Pancreas (tissue), 10 donors: Measurements from ENCODE around the gene ENTR1. TPM values are rescaled to one million over a fixed set of nuclear protein-coding genes. Genes with fewer than 3 reads are reported as not detected.

ENCODE experiments used
- ATAC-seq, 4 donors: fragments of 200-7000 bp; cut with Tn5 transposase; one replicate each; pipeline versions ENCODE4 v1.8.0 to v1.9.1; 2020; ENCODE audit warnings: mild to moderate bottlenecking in 4 of 4, moderate library complexity in 4 of 4
- DNase-seq, 6 donors: peaks; one replicate each; pipeline ENCODE4 v3.0.0-alpha.2; 2020
- FAIRE-seq: peaks from 2 replicates; lab custom pipeline; 2012; peaks lifted over from hg19 to GRCh38; lab: Jason Lieb, UNC
- H3K27ac ChIP-seq, 4 donors: fragments of 200-600 bp; sonication (generic); 1 replicate in 3 of 4; 2 replicates in 1 of 4; pipeline versions ENCODE4 v1.5.0 to v1.8.0; 2020
- H3K27me3 ChIP-seq, 4 donors: fragments of 200-600 bp; one replicate each; pipeline ENCODE4 v1.8.0; 2021
- H3K36me3 ChIP-seq, 3 donors: fragments of 200-600 bp; sonication (generic) in 1 of 3; one replicate each; pipeline versions ENCODE4 v1.5.0 to v1.8.0; 2020 to 2021
- H3K4me1 ChIP-seq, 3 donors: fragments of 200-600 bp; one replicate each; pipeline ENCODE4 v1.8.0; 2021
- H3K4me3 ChIP-seq, 4 donors: fragments of 200-600 bp; sonication (generic) in 2 of 4; one replicate each; pipeline versions ENCODE4 v1.5.0 to v1.8.0; 2020 to 2021
- H3K9me3 ChIP-seq, 4 donors: fragments of 200-600 bp; one replicate each; pipeline ENCODE4 v1.8.0; 2021
- CTCF ChIP-seq, 4 donors: fragments of 200-600 bp; sonication (generic) in 3 of 4; IDR thresholded peaks; one replicate each; pipeline versions ENCODE4 v1.5.0 to v1.8.0; 2021; ENCODE audit warnings: antibody characterized with exemption in 4 of 4
- WGBS, 2 donors: extraction: QIAGEN DNeasy Blood & Tissue Kit; methylation state at CpG; one replicate each; pipeline ENCODE4 v1.1.7; 2013; 5-methylcytosine and 5-hydroxymethylcytosine counted together
- intact Hi-C, 3 donors: fragments of 100-400 bp; cut with DNase I; formaldehyde crosslinking; loops; one replicate each; pipeline versions ENCODE4 v1.11.1 to v1.14.2; 2022
- polyA plus RNA-seq, 2 donors: library from polyadenylated mRNA; stranded (reverse); fragments of 200-250 nt; gene quantifications; one replicate each; pipeline ENCODE4 v1.2.3, GENCODE V29; 2013
- total RNA-seq, 6 donors: library from RNA; stranded (reverse); fragmentation: NEBNext Ultra II Directional in 4 of 6; extraction: Animal tissue kit (Norgen Biotek cat#: 25700) in 4 of 6; gene quantifications; one replicate each; pipeline versions ENCODE4 v1.2.1 to v1.2.4, GENCODE V29; 2021 to 2023
- donor health status: healthy with polysubstance abuse.
- donor health status: DM: no; HTN: no; CAD: no; lungs with moderate emphysema.
- donor health status: DM: no; HTN: no; CAD: no.
- donor health status: control.
- donor health status: control.
- donor health status: Bipolar disorder and iron deficiency.
- donor health status: DM: yes; HTN: yes; CAD: no.
- donor health status: DM: no; HTN: no; CAD: no.
- donor health status: DM: no; HTN: no; CAD: no.
- donor health status: DM: yes; HTN: yes; CAD: no.

ENTR1 gene
- total and polyA plus RNA-seq, 8 donors, result 13.8 to 36.6 (median 22.2) TPM

- no peaks in the 10 kb centered on the region for H3K4me1 ChIP-seq
- H3K27ac ChIP-seq, result no peak overlapping the region
- no peak for DNase-seq
- H3K27me3 ChIP-seq, result no peaks in the 10 kb centered on the region
- FAIRE-seq, result no peak
- peaks cover 0 to 49% (median 9%) of the 10 kb centered on the region in 3 donors for H3K36me3 ChIP-seq
- no peak for TF ChIP-seq CTCF (IDR thresholded peaks at IDR 0.05)
- ATAC-seq, result no peak
- no peak overlapping the region for H3K4me3 ChIP-seq
- no peaks in the 10 kb centered on the region for H3K9me3 ChIP-seq
- intact Hi-C loops, result no loop called here
- WGBS, 2 donors, result 96 to 97% methylated on average over 19 of the region's 19 CpGs
Measured at GRCh38 chr9:136387217-136387616, 23.2 kb downstream of the ENTR1 start.

- Histone ChIP-seq H3K36me3 (peaks cover 0 to 52% (median 4%) of the 10 kb centered on the region in 3 donors), H3K4me3 (no peak overlapping the region), H3K4me1 (no peaks in the 10 kb centered on the region), H3K27me3 (no peaks in the 10 kb centered on the region), H3K9me3 (no peaks in the 10 kb centered on the region), H3K27ac (no peak overlapping the region)
- 89 to 90% methylated on average over 13 of the region's 13 CpGs for WGBS, 2 donors
- FAIRE-seq (no peak), ATAC-seq (no peak), DNase-seq (no peak)
- no peak for TF ChIP-seq CTCF (IDR thresholded peaks at IDR 0.05)
- intact Hi-C loops, result no loop called here
Measured at GRCh38 chr9:136386018-136386417, 24.4 kb downstream of the ENTR1 start.

- 92 to 95% methylated on average over 11 of the region's 11 CpGs for WGBS, 2 donors
- no peak overlapping the region for H3K4me3 ChIP-seq
- FAIRE-seq (no peak), DNase-seq (no peak), ATAC-seq (no peak)
- H3K36me3 ChIP-seq, result peaks cover 0 to 60% (median 4%) of the 10 kb centered on the region in 3 donors
- intact Hi-C loops, result no loop called here
- no peak overlapping the region for H3K27ac ChIP-seq
- TF ChIP-seq CTCF (IDR thresholded peaks at IDR 0.05), result no peak
- H3K4me1 ChIP-seq, result no peaks in the 10 kb centered on the region
- H3K9me3 ChIP-seq, result no peaks in the 10 kb centered on the region
- H3K27me3 ChIP-seq, result no peaks in the 10 kb centered on the region
Measured at GRCh38 chr9:136385015-136385414, 25.4 kb downstream of the ENTR1 start.

GRCh38 chr9:136383436-136383835 is 27.0 kb downstream of the ENTR1 start:
- Histone ChIP-seq H3K9me3 (no peaks in the 10 kb centered on the region), H3K4me1 (no peaks in the 10 kb centered on the region), H3K27me3 (no peaks in the 10 kb centered on the region), H3K27ac (no peak overlapping the region), H3K4me3 (no peak overlapping the region), H3K36me3 (peaks cover 0 to 55% (median 4%) of the 10 kb centered on the region in 3 donors)
- no peak for FAIRE-seq
- ATAC-seq, result no peak
- no peak for DNase-seq
- intact Hi-C loops, result no loop called here
- WGBS, 2 donors, result 96 to 98% methylated on average over 18 to 20 of the region's 20 CpGs
- no peak for TF ChIP-seq CTCF (IDR thresholded peaks at IDR 0.05)

- DNase-seq, result peak in 1 of 6 donors; percentile 23
- no peak for ATAC-seq
- intact Hi-C loops, result no loop called here
- Histone ChIP-seq H3K4me1 (no peaks in the 10 kb centered on the region), H3K27ac (no peak overlapping the region), H3K36me3 (peaks cover 0 to 41% (median 4%) of the 10 kb centered on the region in 3 donors), H3K9me3 (no peaks in the 10 kb centered on the region), H3K4me3 (no peak overlapping the region), H3K27me3 (no peaks in the 10 kb centered on the region)
- TF ChIP-seq CTCF (IDR thresholded peaks at IDR 0.05), result no peak
- FAIRE-seq, result no peak
- WGBS, 2 donors, result 91 to 92% methylated on average over 25 of the region's 25 CpGs
Measured at GRCh38 chr9:136381966-136382513, 28.4 kb downstream of the ENTR1 start.
